Testis (tissue), 3 donors: Measurements from ENCODE around the gene DYNC1LI1. TPM values are rescaled to one million over a fixed set of nuclear protein-coding genes. Genes with fewer than 3 reads are reported as not detected.

Experiments used
- DNase-seq: peaks from one replicate; pipeline ENCODE4 v3.0.0-alpha.2; 2019
- H3K27ac ChIP-seq, 2 donors: fragments of 200-600 bp; sonication (generic); one replicate each; pipeline ENCODE4 v1.5.1; 2019
- H3K27me3 ChIP-seq: fragments of 200-600 bp; sonication (generic); one replicate; pipeline ENCODE4 v1.5.1; 2019
- H3K36me3 ChIP-seq: fragments of 200-600 bp; sonication (generic); one replicate; pipeline ENCODE4 v1.5.1; 2017; ENCODE audit warnings: low read depth; ENCODE audit errors: missing control alignments
- H3K4me1 ChIP-seq: fragments of 200-600 bp; sonication (generic); one replicate; pipeline ENCODE4 v1.5.1; 2019
- H3K4me3 ChIP-seq, 2 donors: fragments of 200-600 bp; sonication (generic); one replicate each; pipeline ENCODE4 v1.5.1; 2017 to 2019
- H3K9me3 ChIP-seq: fragments of 200-600 bp; sonication (generic); one replicate; pipeline ENCODE4 v1.5.1; 2017
- CTCF ChIP-seq, 3 experiments: fragments of 450-650 bp in 2 of 3; fragments of 200-600 bp in 1 of 3; sonication (generic) in 1 of 3; IDR thresholded peaks; one replicate each; pipeline ENCODE4 v1.5.1; 2016 to 2019; ENCODE audit warnings: antibody characterized with exemption in 3 of 3, mild to moderate bottlenecking in 2 of 3, moderate library complexity in 1 of 3
- POLR2A ChIP-seq: fragments of 450-650 bp; IDR thresholded peaks from one replicate; pipeline ENCODE4 v1.6.1; 2017; ENCODE audit warnings: antibody characterized with exemption, mild to moderate bottlenecking, moderate library complexity
- WGBS, 2 donors: methylation state at CpG; one replicate each; pipeline ENCODE4 v1.1.5; 2018; 5-methylcytosine and 5-hydroxymethylcytosine counted together
- intact Hi-C: fragments of 100-400 bp; cut with DNase I; formaldehyde crosslinking; loops from one replicate; pipeline ENCODE4 v1.15.1; 2023; ENCODE audit warnings: low total_unique reads
- polyA plus RNA-seq: library from polyadenylated mRNA; stranded (reverse); fragments of 350-450 nt; fragmentation: Illumina TruSeq; extraction: RNeasy Lipid Tissue Mini Kit (QIAGEN cat#74804); gene quantifications from one replicate; pipeline ENCODE4 v1.2.3, GENCODE V29; 2014; ENCODE audit warnings: low read depth, low replicate concordance; ENCODE audit not compliant: insufficient read depth
- total RNA-seq, 2 donors: library from RNA; depleted of rRNA; stranded (reverse); fragments of >200 nt; gene quantifications; one replicate each; pipeline ENCODE4 v1.2.3, GENCODE V29; 2016

The DYNC1LI1 gene
- total and polyA plus RNA-seq, 3 donors from 2014 or later = 53.9 to 85.7 (median 61.3) TPM

GRCh38 chr3:32557640-32558352, 12.9 kb downstream of the DYNC1LI1 start:
- Histone ChIP-seq H3K36me3 (no peaks in the 10 kb centered on the region), H3K4me1 (no peaks in the 10 kb centered on the region)

GRCh38 chr3:32556332-32556731, 14.3 kb downstream of the DYNC1LI1 start:
- no peak for DNase-seq
- no peak overlapping the region for H3K4me3 ChIP-seq
- H3K36me3 ChIP-seq = no peaks in the 10 kb centered on the region
- no peaks in the 10 kb centered on the region for H3K27me3 ChIP-seq
- TF ChIP-seq CTCF (IDR thresholded peaks at IDR 0.05) (no peak), POLR2A (no peak)
- no peaks in the 10 kb centered on the region for H3K9me3 ChIP-seq
- no peak overlapping the region for H3K27ac ChIP-seq
- H3K4me1 ChIP-seq = no peaks in the 10 kb centered on the region
- WGBS, 2 donors = 90 to 92% methylated on average over 3 of the region's 3 CpGs
- intact Hi-C loops = no loop called here

More at GRCh38 chr3:32557640-32558352, 12.9 kb downstream of the DYNC1LI1 start:
- TF ChIP-seq CTCF (IDR thresholded peaks at IDR 0.05) (no peak), POLR2A (no peak)
- no peak for DNase-seq
- H3K27me3 ChIP-seq = no peaks in the 10 kb centered on the region
- no peak overlapping the region for H3K27ac ChIP-seq
- no peaks in the 10 kb centered on the region for H3K9me3 ChIP-seq
- intact Hi-C loops = no loop called here
- whole genome bisulfite sequencing, 2 donors = 78 to 84% methylated on average over 3 of the region's 3 CpGs
- H3K4me3 ChIP-seq = no peak overlapping the region

GRCh38 chr3:32553973-32554372, 16.7 kb downstream of the DYNC1LI1 start:
- H3K9me3 ChIP-seq = no peaks in the 10 kb centered on the region
- H3K27ac ChIP-seq = no peak overlapping the region
- no peak overlapping the region for H3K4me3 ChIP-seq
- H3K4me1 ChIP-seq = no peaks in the 10 kb centered on the region
- no peak for DNase-seq
- no peak for TF ChIP-seq CTCF (IDR thresholded peaks at IDR 0.05)
- TF ChIP-seq POLR2A = no peak
- intact Hi-C loops = no loop called here
- no peaks in the 10 kb centered on the region for H3K27me3 ChIP-seq
- H3K36me3 ChIP-seq = no peaks in the 10 kb centered on the region

- Histone ChIP-seq H3K4me3 (no peak overlapping the region), H3K36me3 (no peaks in the 10 kb centered on the region), H3K27ac (no peak overlapping the region), H3K4me1 (no peaks in the 10 kb centered on the region), H3K9me3 (no peaks in the 10 kb centered on the region), H3K27me3 (no peaks in the 10 kb centered on the region)
- intact Hi-C loops = no loop called here
- TF ChIP-seq POLR2A (no peak), CTCF (IDR thresholded peaks at IDR 0.05) (no peak)
- WGBS, 2 donors = 89 to 92% methylated on average over 2 of the region's 2 CpGs
- DNase-seq = no peak
These were observed 17.2 kb downstream of the DYNC1LI1 start for GRCh38 chr3:32553459-32553858.

GRCh38 chr3:32552013-32552412, 18.6 kb downstream of the DYNC1LI1 start:
- TF ChIP-seq CTCF (IDR thresholded peaks at IDR 0.05) (no peak), POLR2A (no peak)
- WGBS, 2 donors = 97 to 100% methylated on average over 1 of the region's 1 CpG
- H3K27ac ChIP-seq = no peak overlapping the region
- H3K9me3 ChIP-seq = no peaks in the 10 kb centered on the region
- H3K27me3 ChIP-seq = no peaks in the 10 kb centered on the region
- no peak for DNase-seq
- H3K4me3 ChIP-seq = no peak overlapping the region
- intact Hi-C loops = no loop called here
- H3K36me3 ChIP-seq = no peaks in the 10 kb centered on the region
- no peaks in the 10 kb centered on the region for H3K4me1 ChIP-seq
